SJSA1 (cell line): ENCODE measurements around the gene IRX4. TPM values are rescaled to one million over a fixed set of nuclear protein-coding genes. Genes with fewer than 3 reads are reported as not detected.

Experiments
- DNase-seq, 2 experiments: peaks; one replicate each; pipeline ENCODE4 v3.0.0-alpha.2; 2015 to 2020; ENCODE audit warnings: low spot score in 2 of 2, low read depth in 1 of 2
- H3K27ac ChIP-seq: fragments of 250-450 bp; sonication (Bioruptor Pico); 2 replicates; pipeline ENCODE4 v1.5.1; 2020; ENCODE audit warnings: mild to moderate bottlenecking, moderate library complexity
- H3K27me3 ChIP-seq: fragments of 250-450 bp; sonication (Bioruptor Pico); replicated peaks from 2 replicates; pipeline ENCODE4 v1.5.1; 2020; ENCODE audit warnings: mild to moderate bottlenecking, moderate library complexity
- H3K36me3 ChIP-seq: fragments of 250-450 bp; sonication (Bioruptor Pico); 2 replicates; pipeline ENCODE4 v1.5.1; 2020; ENCODE audit warnings: mild to moderate bottlenecking
- H3K4me1 ChIP-seq: fragments of 250-450 bp; sonication (Bioruptor Pico); replicated peaks from 2 replicates; pipeline ENCODE4 v1.6.1; 2021; ENCODE audit warnings: mild to moderate bottlenecking
- H3K4me3 ChIP-seq: fragments of 250-450 bp; sonication (Bioruptor Pico); 2 replicates; pipeline ENCODE4 v1.5.1; 2020; ENCODE audit warnings: mild to moderate bottlenecking
- H3K9me3 ChIP-seq: fragments of 250-450 bp; sonication (Bioruptor Pico); replicated peaks from 2 replicates; pipeline ENCODE4 v1.5.1; 2020; ENCODE audit warnings: mild to moderate bottlenecking
- total RNA-seq: library from RNA; depleted of rRNA; stranded (reverse); fragments of >200 nt; shearing (Covaris generic); gene quantifications from 2 replicates; pipeline ENCODE4 v1.2.3, GENCODE V29; 2014

The IRX4 gene
- total RNA-seq, 1 experiment from 2014 or later = not detected

DNA sequence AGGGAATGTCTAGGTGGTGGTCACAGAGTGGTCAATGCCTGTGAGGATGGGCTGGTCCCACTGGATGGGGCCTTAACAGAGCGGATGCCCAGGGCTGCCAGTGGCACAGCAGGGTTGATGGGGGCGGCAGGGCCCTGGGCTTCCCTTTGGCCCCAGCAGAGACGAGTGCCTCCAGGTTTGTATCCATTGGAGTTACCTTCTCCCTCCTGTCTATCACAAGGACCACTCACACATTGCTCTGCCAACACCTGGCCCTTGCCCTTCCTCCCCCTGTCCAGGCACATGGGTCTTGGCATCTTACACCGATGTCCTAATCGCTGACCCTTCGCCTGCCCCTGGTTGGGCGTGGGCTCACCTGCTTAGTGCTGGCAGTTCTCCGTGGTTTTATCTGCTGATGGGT is 26.2 kb upstream of the IRX4 start:
- Histone ChIP-seq H3K36me3 (no peaks in the 10 kb centered on the region), H3K27ac (no peak overlapping the region), H3K4me1 (no peaks in the 10 kb centered on the region), H3K4me3 (no peak overlapping the region), H3K27me3 (no peaks in the 10 kb centered on the region), H3K9me3 (peaks cover 7% of the 10 kb centered on the region)
- DNase-seq = no peak

DNA sequence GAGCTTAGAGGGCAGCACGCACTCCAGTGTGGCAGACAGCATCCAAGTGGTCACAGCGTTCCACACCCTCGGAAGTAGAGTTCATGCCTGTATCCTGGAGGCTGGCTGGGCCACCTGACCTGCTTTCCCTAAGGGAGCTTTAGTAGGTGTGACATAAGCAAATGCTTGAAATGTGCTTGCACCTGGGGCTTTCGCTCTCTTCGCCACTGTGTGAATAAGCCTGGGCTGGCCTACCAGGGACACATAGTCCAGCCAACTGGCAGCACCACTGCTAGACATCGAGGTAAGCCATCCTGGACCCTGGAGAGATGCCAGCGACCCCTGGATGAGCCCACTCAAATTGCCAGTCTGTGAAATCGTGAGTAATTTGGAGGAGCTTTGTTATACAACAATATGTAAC is 24.9 kb upstream of the IRX4 start:
- DNase-seq = no peak
- no peaks in the 10 kb centered on the region for H3K4me1 ChIP-seq
- no peaks in the 10 kb centered on the region for H3K36me3 ChIP-seq
- no peak overlapping the region for H3K27ac ChIP-seq
- H3K27me3 ChIP-seq = no peaks in the 10 kb centered on the region
- peaks cover 7% of the 10 kb centered on the region for H3K9me3 ChIP-seq
- no peak overlapping the region for H3K4me3 ChIP-seq

DNA sequence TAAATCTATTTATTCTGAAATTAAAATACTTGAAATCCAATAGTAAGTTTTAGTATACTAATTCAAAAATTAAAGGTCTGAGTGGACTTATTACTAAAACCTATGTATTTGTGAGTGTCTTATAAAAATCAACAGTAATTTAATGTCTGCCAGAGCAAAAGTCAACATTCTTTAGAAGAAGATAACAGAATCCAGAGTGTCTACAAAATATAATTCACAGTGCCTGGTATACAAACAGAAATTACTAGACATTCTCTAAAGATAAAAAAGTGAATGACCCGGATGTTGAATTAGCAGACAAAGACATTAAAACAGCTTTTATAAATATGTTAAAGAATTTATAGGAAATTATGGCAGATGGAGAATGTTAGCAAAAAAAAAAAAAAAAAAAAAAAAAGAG is 22.4 kb upstream of the IRX4 start:
- no peak overlapping the region for H3K27ac ChIP-seq
- H3K9me3 ChIP-seq = peaks cover 9% of the 10 kb centered on the region
- no peak for DNase-seq
- H3K4me3 ChIP-seq = no peak overlapping the region
- no peaks in the 10 kb centered on the region for H3K4me1 ChIP-seq
- no peaks in the 10 kb centered on the region for H3K36me3 ChIP-seq
- H3K27me3 ChIP-seq = 0 out of 2 replicates have a peak, but pooled peaks cover 4% of the 10 kb centered on the region

DNA sequence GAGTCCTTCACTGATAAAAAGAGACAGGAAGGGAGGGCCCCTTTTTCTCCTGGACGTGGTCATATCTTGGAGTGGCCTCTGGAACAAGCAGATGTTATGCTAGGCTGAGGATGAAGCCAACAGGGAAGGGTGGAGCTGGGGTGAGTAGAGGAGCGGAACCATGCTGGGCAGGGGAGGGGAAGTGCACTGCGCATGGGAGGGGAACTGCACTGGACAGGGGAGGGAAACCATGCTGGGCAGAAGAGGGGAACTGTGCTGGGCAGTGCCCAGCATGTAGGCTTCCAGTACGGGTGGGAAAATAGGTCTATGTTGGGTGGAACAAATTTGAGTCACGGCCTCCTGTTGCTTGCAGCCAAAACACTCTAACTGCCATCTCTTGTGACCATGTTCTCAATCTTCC is 19.3 kb upstream of the IRX4 start:
- no peak for DNase-seq
- H3K27me3 ChIP-seq = peaks cover 7% of the 10 kb centered on the region; the same call in 1 of the 2 replicates
- peaks cover 9% of the 10 kb centered on the region for H3K9me3 ChIP-seq
- H3K27ac ChIP-seq = no peak overlapping the region
- no peaks in the 10 kb centered on the region for H3K4me1 ChIP-seq
- no peak overlapping the region for H3K4me3 ChIP-seq
- H3K36me3 ChIP-seq = no peaks in the 10 kb centered on the region

DNA sequence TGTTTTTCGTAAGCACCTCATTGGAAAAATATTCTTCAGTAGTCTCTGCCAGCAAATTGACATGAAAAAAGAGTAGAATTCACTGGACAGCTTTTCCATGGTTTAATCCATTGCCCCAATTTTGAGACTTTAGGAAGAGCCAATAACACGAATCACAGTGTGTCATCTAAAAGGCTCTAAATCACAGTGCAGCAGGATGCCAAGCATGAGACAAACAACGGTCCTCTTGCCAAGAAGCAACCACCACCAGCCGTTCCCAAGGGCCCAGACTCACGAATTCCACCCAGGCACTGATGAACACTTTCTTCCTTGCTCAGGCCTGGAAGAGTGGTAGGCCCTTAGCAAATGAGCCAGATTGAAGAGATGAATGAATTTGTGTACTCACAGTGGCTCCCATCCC is 18.3 kb upstream of the IRX4 start:
- no peak overlapping the region for H3K27ac ChIP-seq
- H3K4me3 ChIP-seq = no peak overlapping the region
- peaks cover 7% of the 10 kb centered on the region for H3K27me3 ChIP-seq
- H3K9me3 ChIP-seq = peaks cover 9% of the 10 kb centered on the region
- H3K4me1 ChIP-seq = no peaks in the 10 kb centered on the region
- H3K36me3 ChIP-seq = no peaks in the 10 kb centered on the region
- DNase-seq = no peak

DNA sequence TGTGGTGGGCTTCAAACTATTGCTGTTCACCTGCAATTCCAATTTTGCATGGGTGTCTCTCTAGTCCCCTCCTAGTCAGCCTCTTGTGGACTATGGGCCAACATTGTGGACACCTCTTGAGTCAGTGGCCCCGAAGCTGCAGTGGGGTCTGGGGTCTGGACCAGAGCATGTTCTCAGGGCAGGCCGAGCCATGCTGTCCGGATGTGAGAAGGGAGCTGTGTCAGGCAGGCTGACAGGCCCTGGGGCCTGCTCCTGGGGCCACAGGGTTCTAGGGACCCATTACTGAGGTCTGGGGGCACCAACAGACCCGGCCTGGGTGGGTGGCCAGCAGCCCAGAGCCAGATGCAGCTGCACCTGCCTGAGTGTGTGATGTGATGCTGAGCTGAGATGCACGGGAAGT is 16.5 kb upstream of the IRX4 start:
- H3K27me3 ChIP-seq = peaks cover 22% of the 10 kb centered on the region
- no peaks in the 10 kb centered on the region for H3K4me1 ChIP-seq
- no peak overlapping the region for H3K27ac ChIP-seq
- DNase-seq = no peak
- H3K9me3 ChIP-seq = peaks cover 2% of the 10 kb centered on the region
- no peak overlapping the region for H3K4me3 ChIP-seq
- H3K36me3 ChIP-seq = no peaks in the 10 kb centered on the region

DNA sequence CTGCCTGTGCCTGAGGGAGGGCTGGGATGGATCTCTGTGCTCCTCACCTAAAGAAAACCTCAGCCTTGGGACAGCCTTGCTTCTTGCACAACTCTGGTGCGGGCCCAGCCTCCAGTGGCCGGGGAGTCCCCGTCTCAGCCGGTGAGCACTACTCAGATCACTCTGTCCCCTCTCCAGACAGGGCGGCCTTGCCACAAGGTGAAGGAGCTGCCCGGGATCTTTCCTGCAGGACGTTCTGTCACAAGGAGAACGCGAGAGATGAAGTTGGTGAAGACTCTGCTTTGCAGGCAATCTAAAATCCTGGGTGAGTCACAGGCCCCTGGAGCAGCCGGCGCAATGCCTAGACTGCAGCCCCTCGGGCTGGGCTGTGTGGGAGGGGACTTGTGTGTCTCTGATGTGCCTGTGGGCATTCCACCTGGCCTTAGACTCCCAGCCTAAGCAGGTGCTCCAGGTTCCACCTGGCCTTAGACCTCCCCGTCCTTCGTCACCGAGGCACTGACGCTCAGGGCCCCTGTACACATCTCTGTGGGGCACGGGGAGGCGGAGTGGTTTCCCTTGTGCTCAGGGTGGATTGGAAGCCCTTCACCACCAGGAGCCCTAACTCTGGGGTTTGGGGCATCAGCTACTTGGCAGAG is 15.2 kb upstream of the IRX4 start:
- Histone ChIP-seq H3K9me3 (peaks cover 2% of the 10 kb centered on the region), H3K36me3 (no peaks in the 10 kb centered on the region), H3K4me3 (no peak overlapping the region), H3K4me1 (no peaks in the 10 kb centered on the region), H3K27me3 (peaks cover 34% of the 10 kb centered on the region), H3K27ac (no peak overlapping the region)
- no peak for DNase-seq

DNA sequence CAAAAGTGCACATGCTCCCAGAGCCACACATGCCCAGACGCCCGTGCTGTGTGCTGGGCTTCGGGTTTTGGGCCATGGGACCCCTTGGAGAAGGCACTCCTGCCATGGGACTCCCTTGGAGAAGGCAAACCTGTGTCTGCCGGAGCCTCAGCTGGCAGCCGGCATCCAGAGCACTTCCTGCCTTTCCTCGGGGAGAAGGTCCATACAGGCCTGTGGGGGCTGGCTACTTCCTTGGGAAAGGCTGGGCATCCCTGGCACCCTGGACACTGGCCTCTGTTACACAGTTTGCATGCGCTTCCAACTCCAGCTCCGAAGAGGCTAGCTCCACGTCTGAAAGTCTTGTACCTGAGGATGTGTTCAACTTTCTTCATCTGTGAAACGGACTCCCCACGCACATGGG is 14.7 kb upstream of the IRX4 start:
- H3K9me3 ChIP-seq = peaks cover 1% of the 10 kb centered on the region
- peaks cover 40% of the 10 kb centered on the region for H3K27me3 ChIP-seq
- H3K4me3 ChIP-seq = no peak overlapping the region
- H3K4me1 ChIP-seq = no peaks in the 10 kb centered on the region
- no peak for DNase-seq
- no peaks in the 10 kb centered on the region for H3K36me3 ChIP-seq
- H3K27ac ChIP-seq = no peak overlapping the region

DNA sequence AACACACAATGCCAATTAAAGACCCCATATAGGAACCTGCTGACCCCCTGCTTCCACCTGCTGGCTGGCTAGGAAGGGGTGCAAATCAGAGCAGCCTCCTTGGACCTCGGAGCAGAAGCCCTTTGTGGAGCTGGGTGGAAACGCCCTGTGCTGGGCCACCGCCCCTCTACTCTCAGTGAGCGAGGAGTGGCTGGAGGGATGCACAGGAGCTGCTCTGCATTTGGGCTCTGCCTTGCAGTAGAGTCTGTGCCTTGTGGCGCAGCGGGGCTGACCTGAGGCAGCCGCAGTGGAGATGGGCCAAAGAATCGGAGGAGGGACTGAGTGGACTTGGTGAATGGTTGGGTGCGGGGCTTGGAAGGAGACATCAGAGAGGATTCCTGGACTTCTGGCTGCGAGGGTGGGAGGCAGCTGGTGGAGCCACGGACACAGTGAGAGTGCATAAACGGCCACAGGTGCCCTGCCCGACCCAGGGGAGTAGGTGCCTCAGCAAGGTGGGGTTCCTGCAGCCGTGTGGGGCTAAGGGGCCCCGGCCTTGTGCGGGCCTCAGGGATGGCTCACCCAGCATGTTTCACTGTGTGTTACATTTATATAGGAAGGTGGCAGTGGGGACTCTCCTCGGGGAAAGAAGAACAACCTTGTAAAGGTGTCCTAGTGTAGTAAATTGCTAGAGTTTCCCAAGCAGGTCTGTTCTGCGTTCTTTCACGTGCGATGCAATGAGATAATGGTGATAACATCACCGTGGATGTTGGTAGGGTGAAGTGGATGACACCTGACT is 14.1 kb upstream of the IRX4 start:
- Histone ChIP-seq H3K27ac (no peak overlapping the region), H3K4me1 (no peaks in the 10 kb centered on the region), H3K27me3 (peaks cover 46% of the 10 kb centered on the region), H3K36me3 (no peaks in the 10 kb centered on the region), H3K9me3 (no peaks in the 10 kb centered on the region; the same call in 1 of the 2 replicates), H3K4me3 (no peak overlapping the region)
- DNase-seq = no peak

DNA sequence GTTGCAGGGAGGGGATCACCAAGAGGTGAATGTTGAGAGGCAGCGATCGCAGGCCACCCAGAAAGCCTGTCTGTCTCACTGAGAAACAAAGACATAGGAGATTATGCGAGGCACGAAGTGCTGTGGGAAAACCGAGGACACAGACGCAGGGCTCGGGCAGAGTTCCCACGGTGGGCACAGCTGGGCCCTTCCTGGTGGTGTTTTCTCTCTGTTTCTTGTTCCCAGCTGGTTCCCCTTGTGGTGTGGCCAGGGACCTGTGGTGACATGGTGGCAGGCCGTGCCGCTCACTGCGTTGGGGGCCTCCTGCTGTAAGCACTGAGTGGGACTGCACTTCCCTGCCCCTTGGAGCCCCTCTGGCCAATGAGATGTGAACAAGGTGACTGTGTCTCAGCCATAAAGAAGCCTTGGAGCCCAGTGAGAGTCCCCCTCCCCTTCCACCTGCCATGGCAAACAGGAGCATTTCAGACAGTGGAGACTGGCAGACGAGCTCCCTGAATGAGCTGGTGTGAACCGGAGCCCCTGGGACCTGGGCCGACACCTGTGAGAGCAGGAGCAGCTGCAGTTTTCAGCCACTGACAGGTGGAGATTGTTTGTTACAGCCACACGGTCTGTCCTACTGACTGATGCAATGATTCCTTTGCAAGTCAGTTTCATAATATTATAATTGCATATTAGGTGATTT is 13.2 kb upstream of the IRX4 start:
- Histone ChIP-seq H3K4me1 (no peaks in the 10 kb centered on the region), H3K9me3 (no peaks in the 10 kb centered on the region), H3K27me3 (peaks cover 52% of the 10 kb centered on the region), H3K4me3 (no peak overlapping the region), H3K36me3 (no peaks in the 10 kb centered on the region), H3K27ac (no peak overlapping the region)
- DNase-seq = no peak

DNA sequence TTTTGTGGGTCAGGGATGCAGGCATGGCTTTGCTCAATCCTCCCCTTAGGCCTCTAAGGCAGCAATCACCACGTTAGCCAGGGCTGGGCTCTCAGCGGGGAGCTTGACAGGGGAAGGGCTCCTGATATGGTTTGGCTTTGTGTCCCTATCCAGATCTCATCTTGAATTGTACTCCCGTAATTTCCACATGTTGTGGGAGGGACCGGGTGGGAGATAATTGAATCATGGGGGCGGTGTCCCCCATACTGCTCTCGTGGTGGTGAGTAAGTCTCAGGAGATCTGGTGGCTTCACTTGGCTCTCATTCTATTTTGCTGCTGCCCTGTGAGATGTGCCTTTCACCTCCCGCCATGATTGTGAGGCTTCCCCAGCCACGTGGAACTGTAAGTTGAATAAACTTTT is 11.5 kb upstream of the IRX4 start:
- no peaks in the 10 kb centered on the region for H3K4me1 ChIP-seq
- no peak for DNase-seq
- 0 out of 2 replicates have a peak, but pooled peaks cover 3% of the 10 kb centered on the region for H3K9me3 ChIP-seq
- H3K36me3 ChIP-seq = no peaks in the 10 kb centered on the region
- H3K4me3 ChIP-seq = no peak overlapping the region
- peaks cover 64% of the 10 kb centered on the region for H3K27me3 ChIP-seq
- H3K27ac ChIP-seq = no peak overlapping the region

DNA sequence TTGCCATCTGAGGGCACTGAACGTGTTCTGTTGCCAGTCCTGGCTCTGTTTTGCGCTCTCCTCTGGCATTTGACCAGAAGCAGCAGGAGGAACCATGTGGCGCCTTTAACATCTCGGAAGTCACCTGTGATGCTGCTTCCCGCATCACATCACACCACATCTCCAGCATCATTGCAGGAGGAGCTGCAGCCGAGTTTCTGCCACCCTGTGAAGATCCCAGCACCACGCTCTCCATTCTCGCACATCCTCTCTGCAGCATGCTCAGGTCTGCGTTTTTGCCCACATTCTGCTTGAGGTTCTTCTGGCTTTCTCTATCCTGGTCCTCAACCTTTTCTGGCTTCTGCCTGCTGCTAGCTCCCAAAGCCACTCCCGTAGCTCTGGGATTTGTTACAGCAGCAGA is 11.0 kb upstream of the IRX4 start:
- Histone ChIP-seq H3K27me3 (peaks cover 69% of the 10 kb centered on the region), H3K27ac (no peak overlapping the region), H3K36me3 (no peaks in the 10 kb centered on the region), H3K9me3 (0 out of 2 replicates have a peak, but pooled peaks cover 3% of the 10 kb centered on the region), H3K4me1 (no peaks in the 10 kb centered on the region), H3K4me3 (no peak overlapping the region)
- no peak for DNase-seq

DNA sequence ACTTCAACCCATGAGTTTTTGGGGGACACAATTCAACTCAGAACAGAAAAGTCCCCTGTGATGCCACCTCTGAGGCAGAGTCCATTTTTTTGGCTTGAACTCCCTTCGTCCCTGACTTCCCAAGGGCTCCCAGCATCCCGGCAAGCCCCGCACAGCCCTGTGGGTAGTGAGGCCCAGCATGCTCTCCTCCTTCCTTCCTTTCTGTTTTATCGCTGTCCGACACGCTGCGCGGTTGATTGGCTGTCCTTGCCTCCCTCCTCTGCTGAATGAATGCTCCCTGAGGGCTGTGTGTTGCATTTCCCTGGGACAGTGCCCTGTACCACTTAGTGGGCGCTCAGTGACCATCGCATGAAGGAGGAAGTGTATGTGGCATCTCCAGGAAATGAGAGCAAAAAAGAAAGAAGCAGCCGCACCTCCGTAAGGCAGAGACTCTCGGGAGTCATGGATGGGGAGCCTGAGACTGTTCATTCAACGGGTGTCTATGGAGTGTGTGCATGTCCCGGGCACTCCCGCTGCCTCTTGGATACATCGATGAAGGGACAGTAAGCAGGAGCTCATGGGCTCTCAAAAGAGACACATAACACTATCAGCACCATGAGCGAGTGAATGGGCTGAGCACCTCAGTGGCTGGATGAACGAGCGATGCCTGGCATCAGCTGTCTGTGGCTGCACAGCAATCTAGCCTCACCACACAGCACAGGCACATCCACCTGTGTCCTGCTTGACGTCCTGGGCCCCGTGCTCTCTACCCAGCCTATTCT is 10.1 kb upstream of the IRX4 start:
- no peak overlapping the region for H3K27ac ChIP-seq
- no peaks in the 10 kb centered on the region for H3K36me3 ChIP-seq
- H3K27me3 ChIP-seq = peaks cover 78% of the 10 kb centered on the region
- no peak overlapping the region for H3K4me3 ChIP-seq
- no peak for DNase-seq
- H3K9me3 ChIP-seq = 0 out of 2 replicates have a peak, but pooled peaks cover 3% of the 10 kb centered on the region
- no peaks in the 10 kb centered on the region for H3K4me1 ChIP-seq
